Type B pancreatic cell (in vitro differentiated cells): Measurements from ENCODE around the gene GRID2. TPM values are rescaled to one million over a fixed set of nuclear protein-coding genes. Genes with fewer than 3 reads are reported as not detected.
"Not testable (repeated sequence)": the region's sequence is repeated elsewhere in the genome, so short reads cannot be mapped to it uniquely, and the experiment has no call there.

ENCODE experiments used
- DNase-seq: peaks from one replicate; pipeline ENCODE4 v3.0.0; 2021; ENCODE audit warnings: mixed read lengths; ENCODE audit not compliant: unreplicated experiment; ENCODE audit errors: extremely low spot score
- H3K27ac Mint-ChIP-seq: 2 replicates; pipeline ENCODE4 v1.8.0; 2021; ENCODE audit warnings: mild to moderate bottlenecking, mixed read lengths
- H3K27me3 Mint-ChIP-seq: 2 replicates; pipeline ENCODE4 v1.8.0; 2021; ENCODE audit warnings: mixed read lengths
- H3K36me3 Mint-ChIP-seq: 2 replicates; pipeline ENCODE4 v1.8.0; 2021; ENCODE audit warnings: mixed read lengths
- H3K4me1 Mint-ChIP-seq: one replicate; pipeline ENCODE4 v1.8.0; 2021; ENCODE audit warnings: mixed read lengths; ENCODE audit not compliant: unreplicated experiment
- H3K4me3 Mint-ChIP-seq: 2 replicates; pipeline ENCODE4 v1.8.0; 2021; ENCODE audit warnings: mild to moderate bottlenecking, mixed read lengths
- H3K9me3 Mint-ChIP-seq: 2 replicates; pipeline ENCODE4 v1.8.0; 2021; ENCODE audit warnings: mixed read lengths
- CTCF ChIP-seq: fragments of 200-600 bp; sonication (generic); conservative IDR thresholded peaks from 2 replicates; pipeline ENCODE4 v1.5.0; 2021; ENCODE audit warnings: antibody characterized with exemption, mild to moderate bottlenecking
- total RNA-seq: library from RNA; stranded (reverse); gene quantifications from 2 replicates; pipeline ENCODE4 v1.2.1, GENCODE V29; 2021; ENCODE audit warnings: low replicate concordance

GRID2 gene
- total RNA-seq, 1 donor from 2014 or later = 1.7 TPM

DNA sequence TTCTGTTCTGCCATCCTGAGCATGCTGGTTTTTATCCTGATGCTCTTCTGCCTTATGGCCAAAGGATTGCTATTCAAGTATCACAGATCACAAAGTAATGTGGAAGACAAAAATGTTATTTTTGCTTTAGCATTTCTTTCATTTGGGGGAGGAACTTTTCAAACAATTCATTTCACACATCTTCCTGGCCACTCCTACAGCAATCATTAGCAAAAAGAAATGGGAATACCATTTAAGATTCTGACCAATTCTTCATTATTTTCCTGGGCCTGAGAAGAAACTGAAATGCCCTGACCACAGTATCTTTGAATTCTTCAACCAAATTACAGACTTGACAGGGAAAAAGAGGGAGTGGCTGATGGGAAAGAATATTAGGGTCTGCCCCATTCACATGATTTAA, 38.0 kb upstream of the GRID2 start:
- H3K36me3 Mint-ChIP-seq = no peaks in the 10 kb centered on the region
- H3K27ac Mint-ChIP-seq = no peak overlapping the region
- H3K4me1 Mint-ChIP-seq = no peaks in the 10 kb centered on the region
- no peaks in the 10 kb centered on the region for H3K27me3 Mint-ChIP-seq
- no peaks in the 10 kb centered on the region for H3K9me3 Mint-ChIP-seq
- no peak overlapping the region for H3K4me3 Mint-ChIP-seq
- TF ChIP-seq CTCF = no peak
- DNase-seq = no peak

DNA sequence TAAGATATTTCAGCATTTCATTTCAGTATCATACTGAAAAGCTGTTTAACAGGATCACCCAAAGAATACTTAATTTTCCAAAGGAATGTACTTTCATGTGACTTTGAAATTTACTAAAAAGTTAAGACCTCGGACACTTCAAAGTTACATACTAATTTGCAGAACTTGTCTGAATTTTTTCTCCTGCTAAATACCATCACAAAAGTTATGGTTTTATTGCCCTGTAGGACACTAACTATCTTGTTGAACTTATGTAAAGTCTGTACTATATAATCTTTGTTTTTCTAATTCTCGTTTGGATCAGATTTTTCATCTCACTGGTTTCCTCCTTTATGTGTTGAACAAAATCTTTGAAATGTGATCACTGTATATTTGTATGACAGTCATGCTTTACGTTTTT, 37.2 kb upstream of the GRID2 start:
- no peak overlapping the region for H3K4me3 Mint-ChIP-seq

GRCh38 chr4:92268642-92269041, 35.1 kb upstream of the GRID2 start:
- Mint-ChIP-seq H3K4me1 (no peaks in the 10 kb centered on the region), H3K27ac (no peak overlapping the region), H3K36me3 (no peaks in the 10 kb centered on the region), H3K9me3 (no peaks in the 10 kb centered on the region), H3K27me3 (no peaks in the 10 kb centered on the region), H3K4me3 (no peak overlapping the region)
- DNase-seq = no peak
- no peak for TF ChIP-seq CTCF

More for the DNA sequence above, 37.2 kb upstream of the GRID2 start:
- no peak overlapping the region for H3K27ac Mint-ChIP-seq
- H3K9me3 Mint-ChIP-seq = no peaks in the 10 kb centered on the region
- no peaks in the 10 kb centered on the region for H3K4me1 Mint-ChIP-seq
- no peaks in the 10 kb centered on the region for H3K36me3 Mint-ChIP-seq
- no peak for TF ChIP-seq CTCF
- DNase-seq = no peak
- H3K27me3 Mint-ChIP-seq = no peaks in the 10 kb centered on the region

DNA sequence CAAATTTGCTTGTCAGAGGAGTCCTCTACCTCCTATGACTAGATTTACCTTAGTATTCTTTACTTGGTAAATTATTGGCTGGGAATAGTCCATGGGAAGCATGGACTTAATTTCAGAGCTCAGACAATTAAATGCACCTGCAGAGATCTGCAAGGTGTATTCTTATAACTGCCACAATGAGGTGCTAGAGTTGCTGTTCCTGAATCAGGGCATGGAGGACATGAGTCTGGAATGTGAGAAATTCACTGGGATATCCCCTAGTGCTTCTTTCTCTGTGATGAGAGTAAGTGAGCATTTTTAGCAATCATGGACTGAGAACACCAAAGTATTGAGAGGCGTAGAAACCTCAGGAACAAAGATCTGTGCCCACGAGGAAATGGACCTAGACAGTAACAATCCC, 32.9 kb upstream of the GRID2 start:
- H3K4me3 Mint-ChIP-seq = no peak overlapping the region
- H3K36me3 Mint-ChIP-seq = no peaks in the 10 kb centered on the region
- TF ChIP-seq CTCF = no peak
- no peaks in the 10 kb centered on the region for H3K4me1 Mint-ChIP-seq
- no peaks in the 10 kb centered on the region for H3K9me3 Mint-ChIP-seq
- no peak for DNase-seq
- no peaks in the 10 kb centered on the region for H3K27me3 Mint-ChIP-seq
- no peak overlapping the region for H3K27ac Mint-ChIP-seq

- not testable (repeated sequence) for DNase-seq, H3K27me3 Mint-ChIP-seq, H3K27ac Mint-ChIP-seq, H3K4me3 Mint-ChIP-seq, H3K9me3 Mint-ChIP-seq, H3K4me1 Mint-ChIP-seq, H3K36me3 Mint-ChIP-seq
Measured at GRCh38 chr4:92271551-92271950, 32.2 kb upstream of the GRID2 start.

DNA sequence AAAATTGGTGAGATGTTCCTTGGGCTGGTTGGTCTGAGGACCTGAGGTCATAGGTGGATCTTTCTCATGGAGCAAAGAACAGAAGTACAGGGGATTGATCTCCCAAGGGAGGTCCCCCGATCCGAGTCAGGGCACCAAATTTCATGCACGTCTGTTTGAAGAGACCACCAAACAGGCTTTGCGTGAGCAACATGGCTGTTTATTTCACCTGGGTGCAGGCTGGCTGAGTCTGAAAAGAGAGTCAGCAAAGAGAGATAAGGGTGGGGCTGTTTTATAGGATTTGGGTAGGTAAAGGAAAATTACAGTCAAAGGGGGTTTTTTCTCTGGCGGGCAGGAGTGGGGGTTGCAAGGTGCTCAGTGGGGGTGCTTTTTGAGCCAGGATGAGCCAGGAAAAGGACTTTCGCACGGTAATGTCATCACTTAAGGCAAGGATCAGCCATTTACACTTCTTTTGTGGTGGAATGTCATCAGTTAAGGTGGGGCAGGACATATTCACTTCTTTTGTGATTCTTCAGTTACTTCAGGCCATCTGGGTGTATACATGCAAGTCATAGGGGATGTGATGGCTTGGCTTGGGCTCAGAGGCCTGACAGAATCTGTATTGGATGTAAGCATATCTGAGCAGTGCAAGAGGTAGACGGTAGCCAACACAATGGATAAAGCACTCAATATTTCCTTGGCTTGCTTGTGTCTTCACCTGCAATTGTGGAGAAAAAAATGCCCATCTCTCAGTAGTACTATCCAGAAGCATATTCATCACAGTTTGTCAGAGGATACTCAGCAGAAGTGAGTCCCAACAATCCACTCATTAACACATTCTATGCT, 26.5 kb upstream of the GRID2 start:
- H3K27me3 Mint-ChIP-seq = peaks cover 17% of the 10 kb centered on the region
- not testable (repeated sequence) for H3K9me3 Mint-ChIP-seq, H3K27ac Mint-ChIP-seq, H3K4me3 Mint-ChIP-seq, H3K36me3 Mint-ChIP-seq, H3K4me1 Mint-ChIP-seq, DNase-seq
